ENCODE measurements around the gene TGFBR3. TPM values are rescaled to one million over a fixed set of nuclear protein-coding genes. Genes with fewer than 3 reads are reported as not detected.

Gene TGFBR3
- total and polyA plus RNA-seq, 7 donors = 5.1 to 24.5 (median 8.9) TPM

DNA sequence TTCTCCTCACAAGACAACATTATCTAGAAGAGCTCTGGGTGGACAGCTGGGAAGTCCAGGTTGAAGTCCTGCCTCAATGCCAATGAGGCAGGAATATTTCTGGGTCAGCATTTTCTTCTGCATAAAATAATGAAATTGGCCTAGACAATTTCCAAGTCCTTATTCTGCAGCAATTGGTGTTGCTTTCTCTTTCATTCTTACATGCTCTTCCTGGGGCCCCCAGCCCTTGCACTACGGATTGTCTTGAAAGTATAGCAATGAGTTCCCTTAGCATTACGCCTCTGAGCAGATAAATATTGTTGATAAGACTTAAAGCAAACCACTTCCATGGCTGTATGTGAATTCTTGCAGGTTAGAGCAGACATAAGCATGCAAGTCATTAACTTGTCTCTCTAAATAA, 188.5 kb downstream of the TGFBR3 start:
- no peaks in the 10 kb centered on the region for H3K9me3 ChIP-seq
- H3K36me3 ChIP-seq (ENCODE audit: insufficient read depth in 1 of 2, low read depth in 1 of 2) = peaks cover 0 to 12% of the 10 kb centered on the region in 2 donors
- intact Hi-C loops (cut with DNase I) = no loop called here
- TF ChIP-seq, protein P1, sequence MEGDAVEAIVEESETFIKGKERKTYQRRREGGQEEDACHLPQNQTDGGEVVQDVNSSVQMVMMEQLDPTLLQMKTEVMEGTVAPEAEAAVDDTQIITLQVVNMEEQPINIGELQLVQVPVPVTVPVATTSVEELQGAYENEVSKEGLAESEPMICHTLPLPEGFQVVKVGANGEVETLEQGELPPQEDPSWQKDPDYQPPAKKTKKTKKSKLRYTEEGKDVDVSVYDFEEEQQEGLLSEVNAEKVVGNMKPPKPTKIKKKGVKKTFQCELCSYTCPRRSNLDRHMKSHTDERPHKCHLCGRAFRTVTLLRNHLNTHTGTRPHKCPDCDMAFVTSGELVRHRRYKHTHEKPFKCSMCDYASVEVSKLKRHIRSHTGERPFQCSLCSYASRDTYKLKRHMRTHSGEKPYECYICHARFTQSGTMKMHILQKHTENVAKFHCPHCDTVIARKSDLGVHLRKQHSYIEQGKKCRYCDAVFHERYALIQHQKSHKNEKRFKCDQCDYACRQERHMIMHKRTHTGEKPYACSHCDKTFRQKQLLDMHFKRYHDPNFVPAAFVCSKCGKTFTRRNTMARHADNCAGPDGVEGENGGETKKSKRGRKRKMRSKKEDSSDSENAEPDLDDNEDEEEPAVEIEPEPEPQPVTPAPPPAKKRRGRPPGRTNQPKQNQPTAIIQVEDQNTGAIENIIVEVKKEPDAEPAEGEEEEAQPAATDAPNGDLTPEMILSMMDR (IDR thresholded peaks at IDR 0.05) = no peak
- H3K27ac ChIP-seq = no peak overlapping the region
- no peak for DNase-seq
- WGBS, 3 donors = 76 to 84% (median 77%) methylated on average over 2 of the region's 2 CpGs
- H3K4me1 ChIP-seq = peaks cover 19% of the 10 kb centered on the region
- H3K4me3 ChIP-seq = no peak overlapping the region
- H3K27me3 ChIP-seq (ENCODE audit: insufficient read depth in 3 of 3, low read length in 2 of 3) = no peaks in the 10 kb centered on the region
- ATAC-seq = no peak

DNA sequence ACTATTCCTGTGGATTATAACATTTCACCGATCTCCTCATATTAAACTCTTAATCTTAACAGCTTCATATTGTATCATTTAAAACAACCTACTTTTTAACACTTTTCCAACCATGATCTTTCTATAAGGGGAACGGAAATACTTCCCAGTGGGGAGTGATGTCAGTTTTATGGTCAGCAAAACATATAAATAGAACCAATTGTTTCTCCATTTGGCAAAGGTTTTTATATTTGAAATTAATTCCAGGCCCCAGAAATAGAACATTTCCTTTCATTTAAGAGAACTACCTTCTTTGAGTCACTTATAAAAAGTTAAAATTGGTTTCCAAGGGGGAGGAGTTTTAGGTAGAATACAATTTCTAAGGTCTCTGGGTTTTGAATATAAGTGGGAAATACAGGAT, 189.6 kb downstream of the TGFBR3 start:
- intact Hi-C loops (cut with DNase I) = no loop called here
- H3K36me3 ChIP-seq (ENCODE audit: insufficient read depth in 1 of 2, low read depth in 1 of 2) = peaks cover 0 to 12% of the 10 kb centered on the region in 2 donors
- no peaks in the 10 kb centered on the region for H3K9me3 ChIP-seq
- DNase-seq (no peak), ATAC-seq (no peak)
- TF ChIP-seq, protein P1 (IDR thresholded peaks at IDR 0.05) = no peak
- no peak overlapping the region for H3K27ac ChIP-seq
- H3K4me1 ChIP-seq = peaks cover 19% of the 10 kb centered on the region
- H3K27me3 ChIP-seq (ENCODE audit: insufficient read depth in 3 of 3, low read length in 2 of 3) = no peaks in the 10 kb centered on the region
- WGBS, 3 donors = 58 to 64% (median 63%) methylated on average over 2 of the region's 2 CpGs
- H3K4me3 ChIP-seq = no peak overlapping the region

DNA sequence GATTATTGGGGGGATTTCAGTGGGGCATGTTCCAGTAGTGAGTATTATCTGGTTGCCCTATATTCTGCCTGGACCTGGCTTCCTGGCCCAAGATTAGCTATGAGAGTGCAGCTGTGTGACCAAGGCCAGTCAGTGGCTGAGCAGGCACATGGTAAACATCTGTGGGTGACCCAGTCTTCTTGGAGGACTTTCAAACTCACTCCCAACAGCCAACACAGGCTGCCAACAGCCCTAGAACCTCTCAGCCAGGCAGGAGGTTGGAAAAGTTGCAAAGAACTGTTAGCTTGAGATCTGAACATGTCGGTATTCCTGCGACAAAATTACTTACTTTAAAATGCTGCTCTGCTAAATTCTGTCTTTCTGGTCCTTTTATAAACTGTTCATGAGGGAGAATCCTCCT, 192.4 kb downstream of the TGFBR3 start:
- ATAC-seq (peak; percentile 58 to 93 (median 87)), DNase-seq (peak; percentile 25 to 63)
- no peaks in the 10 kb centered on the region for H3K27me3 ChIP-seq (ENCODE audit: insufficient read depth in 3 of 3, low read length in 2 of 3)
- no peak overlapping the region for H3K4me3 ChIP-seq
- H3K9me3 ChIP-seq = no peaks in the 10 kb centered on the region
- H3K4me1 ChIP-seq = peaks cover 19% of the 10 kb centered on the region
- peak overlapping the region; percentile 58 for H3K27ac ChIP-seq
- H3K36me3 ChIP-seq (ENCODE audit: insufficient read depth in 1 of 2, low read depth in 1 of 2) = peaks cover 0 to 12% of the 10 kb centered on the region in 2 donors
- 17 to 24% (median 22%) methylated on average over 2 of the region's 2 CpGs for WGBS, 3 donors
- TF ChIP-seq, protein P1 (IDR thresholded peaks at IDR 0.05) = no peak
- intact Hi-C loops (cut with DNase I) = no loop called here

DNA sequence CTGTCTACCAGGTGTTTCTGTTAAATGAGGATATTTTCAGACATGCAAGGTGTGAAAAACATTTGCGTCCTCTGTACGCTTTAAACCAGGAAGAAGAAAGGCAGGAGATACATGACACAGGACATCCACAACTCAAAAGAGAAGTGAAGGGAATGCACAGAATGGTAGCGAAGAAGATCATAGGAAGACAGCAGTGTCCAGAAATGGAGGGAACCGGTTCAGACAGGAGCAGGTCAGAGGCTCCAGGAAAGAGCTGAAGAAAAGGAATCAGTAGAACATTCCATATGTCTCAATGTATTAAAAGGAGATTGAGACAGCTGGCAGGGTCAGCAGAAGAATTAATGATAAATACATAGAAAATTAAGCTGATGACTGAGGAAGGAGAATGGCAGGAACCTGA, 194.4 kb downstream of the TGFBR3 start:
- TF ChIP-seq, protein P1 (IDR thresholded peaks at IDR 0.05) = no peak
- no peaks in the 10 kb centered on the region for H3K27me3 ChIP-seq (ENCODE audit: insufficient read depth in 3 of 3, low read length in 2 of 3)
- ATAC-seq = no peak
- no peak for DNase-seq
- no peak overlapping the region for H3K27ac ChIP-seq
- intact Hi-C loops (cut with DNase I) = no loop called here
- H3K9me3 ChIP-seq = no peaks in the 10 kb centered on the region
- 91 to 95% (median 94%) methylated on average over 4 of the region's 4 CpGs for WGBS, 3 donors
- H3K4me1 ChIP-seq = peaks cover 30% of the 10 kb centered on the region
- peaks cover 0 to 12% of the 10 kb centered on the region in 2 donors for H3K36me3 ChIP-seq (ENCODE audit: insufficient read depth in 1 of 2, low read depth in 1 of 2)
- H3K4me3 ChIP-seq = no peak overlapping the region

Measured in psoas muscle (tissue), 8 donors.